HG03025 (cell line): ENCODE measurements around the gene MEGF11.

Source experiments
- ATAC-seq: cut with Tn5 transposase; IDR thresholded peaks from one replicate; pipeline ENCODE4 v1.9.1; 2021; ENCODE audit warnings: mild to moderate bottlenecking, moderate library complexity; ENCODE audit not compliant: unreplicated experiment, low FRiP score

Gene MEGF11

GRCh38 chr15:66099950-66100671 lies 153.4 kb downstream of the MEGF11 start:
- ATAC-seq, result no peak

GRCh38 chr15:66098022-66098363 lies 155.6 kb downstream of the MEGF11 start:
- ATAC-seq, result no peak

- no peak for ATAC-seq
Measured at GRCh38 chr15:66097151-66098021, 156.2 kb downstream of the MEGF11 start.

- ATAC-seq, result no peak
Measured at GRCh38 chr15:66096688-66097058, 156.9 kb downstream of the MEGF11 start.

GRCh38 chr15:66095871-66096687 lies 157.5 kb downstream of the MEGF11 start:
- ATAC-seq, result no peak

- no peak for ATAC-seq
Measured at GRCh38 chr15:66094331-66094730, 159.2 kb downstream of the MEGF11 start.

GRCh38 chr15:66092053-66093016 lies 161.2 kb downstream of the MEGF11 start:
- ATAC-seq, result no peak

GRCh38 chr15:66089509-66089908 lies 164.0 kb downstream of the MEGF11 start:
- no peak for ATAC-seq

- no peak for ATAC-seq
Measured at GRCh38 chr15:66089049-66089448, 164.5 kb downstream of the MEGF11 start.

- ATAC-seq, result no peak
Measured at GRCh38 chr15:66085128-66085527, 168.4 kb downstream of the MEGF11 start.

GRCh38 chr15:66084704-66085103 lies 168.8 kb downstream of the MEGF11 start:
- ATAC-seq, result no peak

GRCh38 chr15:66080717-66081398 lies 172.7 kb downstream of the MEGF11 start:
- ATAC-seq, result no peak

GRCh38 chr15:66078929-66079275 lies 174.6 kb downstream of the MEGF11 start:
- no peak for ATAC-seq

- no peak for ATAC-seq
Measured at GRCh38 chr15:66078196-66078928, 175.2 kb downstream of the MEGF11 start.

- ATAC-seq, result no peak
Measured at GRCh38 chr15:66077320-66077663, 176.3 kb downstream of the MEGF11 start.

- ATAC-seq, result no peak
Measured at GRCh38 chr15:66076591-66077319, 176.8 kb downstream of the MEGF11 start.

- ATAC-seq, result no peak
Measured at GRCh38 chr15:66075947-66076346, 177.6 kb downstream of the MEGF11 start.

GRCh38 chr15:66072616-66073361 lies 180.8 kb downstream of the MEGF11 start:
- ATAC-seq, result no peak
